ENCODE data around the gene TEX22.

TEX22 gene

DNA sequence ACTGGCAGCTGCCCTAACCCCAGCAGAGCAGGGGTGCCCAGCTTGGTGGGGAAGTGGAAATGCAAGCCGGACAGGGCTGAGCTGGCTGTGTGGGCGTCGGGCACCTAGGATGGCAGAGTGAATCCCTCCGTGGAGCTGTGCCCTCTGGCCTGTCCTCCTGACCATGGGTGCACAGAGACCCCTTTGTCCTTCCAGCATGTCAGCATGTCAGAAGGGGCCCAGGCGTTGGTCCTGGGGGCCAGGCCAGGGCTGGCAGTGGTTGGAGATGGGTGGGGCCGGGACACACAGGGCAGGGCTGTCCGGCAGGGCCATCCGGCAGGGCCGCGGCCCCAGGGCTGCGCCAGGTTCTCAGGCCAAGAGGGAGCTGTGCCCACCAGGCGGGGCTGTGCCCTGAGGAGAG is 8.8 kb upstream of the TEX22 start:
- no peak overlapping the region for H3K4me3 ChIP-seq (ENCODE audit: low read length)
- TF ChIP-seq, protein P1, sequence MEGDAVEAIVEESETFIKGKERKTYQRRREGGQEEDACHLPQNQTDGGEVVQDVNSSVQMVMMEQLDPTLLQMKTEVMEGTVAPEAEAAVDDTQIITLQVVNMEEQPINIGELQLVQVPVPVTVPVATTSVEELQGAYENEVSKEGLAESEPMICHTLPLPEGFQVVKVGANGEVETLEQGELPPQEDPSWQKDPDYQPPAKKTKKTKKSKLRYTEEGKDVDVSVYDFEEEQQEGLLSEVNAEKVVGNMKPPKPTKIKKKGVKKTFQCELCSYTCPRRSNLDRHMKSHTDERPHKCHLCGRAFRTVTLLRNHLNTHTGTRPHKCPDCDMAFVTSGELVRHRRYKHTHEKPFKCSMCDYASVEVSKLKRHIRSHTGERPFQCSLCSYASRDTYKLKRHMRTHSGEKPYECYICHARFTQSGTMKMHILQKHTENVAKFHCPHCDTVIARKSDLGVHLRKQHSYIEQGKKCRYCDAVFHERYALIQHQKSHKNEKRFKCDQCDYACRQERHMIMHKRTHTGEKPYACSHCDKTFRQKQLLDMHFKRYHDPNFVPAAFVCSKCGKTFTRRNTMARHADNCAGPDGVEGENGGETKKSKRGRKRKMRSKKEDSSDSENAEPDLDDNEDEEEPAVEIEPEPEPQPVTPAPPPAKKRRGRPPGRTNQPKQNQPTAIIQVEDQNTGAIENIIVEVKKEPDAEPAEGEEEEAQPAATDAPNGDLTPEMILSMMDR (IDR thresholded peaks at IDR 0.05; ENCODE audit: low read depth, low read length, poor library complexity, severe bottlenecking), result no peak
- TF ChIP-seq EZH2phosphoT487 (IDR thresholded peaks at IDR 0.05; ENCODE audit: borderline replicate concordance, low read length), result no peak
- H3K9me3 ChIP-seq (ENCODE audit: control insufficient read depth, insufficient read depth, low read length), result no peaks in the 10 kb centered on the region
- no peaks in the 10 kb centered on the region for H3K9me2 ChIP-seq (replicated peaks; ENCODE audit: control insufficient read depth, low read length)
- H4K20me1 ChIP-seq (ENCODE audit: control insufficient read depth, insufficient read depth, low read depth, low read length), result no peaks in the 10 kb centered on the region
- no peak overlapping the region for H3K27ac ChIP-seq (ENCODE audit: low read depth, low read length)
- H3K4me1 ChIP-seq (ENCODE audit: control insufficient read depth, low read length), result peaks cover 9% of the 10 kb centered on the region
- no peaks in the 10 kb centered on the region for H3K79me2 ChIP-seq (ENCODE audit: control insufficient read depth, low read length)
- no peaks in the 10 kb centered on the region for H3K27me3 ChIP-seq (ENCODE audit: control insufficient read depth, low read length)
- H3K4me2 ChIP-seq (ENCODE audit: low read length), result no peak overlapping the region
- H3K36me3 ChIP-seq (ENCODE audit: control insufficient read depth, low read length), result no peaks in the 10 kb centered on the region
- no peaks in the 10 kb centered on the region for H3F3A ChIP-seq (ENCODE audit: control insufficient read depth, insufficient read depth)

DNA sequence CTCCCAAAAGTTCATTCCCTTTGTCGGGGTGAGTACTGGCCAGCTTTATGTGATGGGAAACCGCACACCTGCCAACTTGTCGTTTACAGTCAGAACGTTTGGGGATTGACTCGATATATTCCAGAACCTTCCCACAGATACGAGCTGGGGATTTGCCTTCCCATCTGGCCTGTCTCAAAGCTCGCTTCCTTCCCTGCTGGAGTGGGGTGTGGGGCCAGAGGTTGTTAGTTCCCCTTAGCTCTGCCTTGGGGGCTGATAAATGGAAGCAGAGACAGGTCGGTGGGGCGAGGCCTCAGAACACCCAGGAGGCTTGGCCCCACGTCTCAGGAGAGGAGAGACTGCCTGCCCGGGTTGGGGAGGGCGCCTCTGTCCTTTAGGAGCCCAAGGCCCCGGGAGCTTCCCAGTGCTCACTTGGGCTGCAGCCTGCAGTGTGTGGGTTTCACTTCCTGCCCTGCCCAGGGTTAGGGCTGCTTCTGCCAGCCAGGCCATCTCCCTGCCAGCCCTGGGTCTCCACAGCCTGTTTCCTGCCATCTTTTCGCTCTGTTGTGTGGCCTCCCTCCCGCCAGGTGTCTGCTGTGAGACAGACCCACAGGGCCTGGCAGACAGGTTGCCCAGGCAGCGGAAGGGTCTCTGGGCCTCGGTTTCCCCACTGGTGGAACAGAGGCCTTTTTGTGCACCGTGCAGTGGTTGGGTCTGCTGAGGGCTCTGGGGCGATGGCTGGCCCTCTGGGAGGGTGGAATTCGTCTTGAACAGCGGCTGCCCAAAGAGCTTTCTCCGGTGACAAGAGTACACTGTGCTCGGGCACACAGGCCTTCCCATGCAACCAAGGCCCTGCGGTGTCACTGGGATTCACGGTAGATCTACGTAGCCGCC is 8.1 kb upstream of the TEX22 start:
- TF ChIP-seq, protein P1 (IDR thresholded peaks at IDR 0.05; ENCODE audit: low read depth, low read length, poor library complexity, severe bottlenecking), result no peak
- no peak for TF ChIP-seq EZH2phosphoT487 (IDR thresholded peaks at IDR 0.05; ENCODE audit: borderline replicate concordance, low read length)
- Histone ChIP-seq H3F3A (ENCODE audit: control insufficient read depth, insufficient read depth) (no peaks in the 10 kb centered on the region), H3K9me2 (replicated peaks; ENCODE audit: control insufficient read depth, low read length) (no peaks in the 10 kb centered on the region), H4K20me1 (ENCODE audit: control insufficient read depth, insufficient read depth, low read depth, low read length) (no peaks in the 10 kb centered on the region), H3K27me3 (ENCODE audit: control insufficient read depth, low read length) (no peaks in the 10 kb centered on the region), H3K4me1 (ENCODE audit: control insufficient read depth, low read length) (peaks cover 9% of the 10 kb centered on the region), H3K4me3 (ENCODE audit: low read length) (no peak overlapping the region), H3K4me2 (ENCODE audit: low read length) (no peak overlapping the region), H3K9me3 (ENCODE audit: control insufficient read depth, insufficient read depth, low read length) (no peaks in the 10 kb centered on the region), H3K27ac (ENCODE audit: low read depth, low read length) (no peak overlapping the region), H3K36me3 (ENCODE audit: control insufficient read depth, low read length) (no peaks in the 10 kb centered on the region), H3K79me2 (ENCODE audit: control insufficient read depth, low read length) (no peaks in the 10 kb centered on the region)

DNA sequence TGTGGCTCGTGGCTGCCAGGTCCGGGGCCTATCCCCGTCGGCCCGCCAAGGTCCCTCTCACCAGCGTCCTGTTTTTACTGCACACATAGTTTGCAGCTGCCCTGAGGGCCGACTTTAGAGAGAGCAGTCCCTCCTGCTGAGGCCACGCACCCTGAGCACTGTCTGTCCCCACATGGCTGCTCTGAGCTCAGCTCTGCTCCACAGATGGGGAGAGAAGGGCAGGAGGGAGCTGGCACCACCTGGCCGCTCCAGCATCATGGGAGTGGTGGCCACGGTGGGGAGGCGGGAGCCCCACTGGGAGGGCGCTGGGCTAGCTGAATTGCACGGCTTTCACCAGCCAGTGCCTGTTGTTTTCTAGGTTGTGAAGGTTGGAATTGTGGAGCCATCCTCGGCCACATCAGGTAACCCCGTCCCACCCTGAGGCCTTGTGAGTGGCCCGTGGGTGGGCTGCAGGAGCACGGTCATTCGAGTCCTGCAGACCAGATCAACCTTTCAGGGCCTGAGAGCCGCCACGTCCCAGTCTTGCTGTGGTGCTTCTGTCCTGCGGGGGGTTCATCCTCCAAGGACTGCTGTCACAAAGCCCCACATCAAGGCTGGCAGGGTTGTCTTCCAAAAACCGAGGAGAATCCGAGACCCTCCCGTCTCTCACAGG is 7.4 kb upstream of the TEX22 start:
- Histone ChIP-seq H3K27me3 (ENCODE audit: control insufficient read depth, low read length) (no peaks in the 10 kb centered on the region), H4K20me1 (ENCODE audit: control insufficient read depth, insufficient read depth, low read depth, low read length) (no peaks in the 10 kb centered on the region), H3K9me3 (ENCODE audit: control insufficient read depth, insufficient read depth, low read length) (no peaks in the 10 kb centered on the region), H3K4me3 (ENCODE audit: low read length) (no peak overlapping the region), H3K36me3 (ENCODE audit: control insufficient read depth, low read length) (no peaks in the 10 kb centered on the region), H3K4me2 (ENCODE audit: low read length) (no peak overlapping the region), H3K79me2 (ENCODE audit: control insufficient read depth, low read length) (no peaks in the 10 kb centered on the region), H3K27ac (ENCODE audit: low read depth, low read length) (no peak overlapping the region), H3K9me2 (replicated peaks; ENCODE audit: control insufficient read depth, low read length) (no peaks in the 10 kb centered on the region), H3K4me1 (ENCODE audit: control insufficient read depth, low read length) (peaks cover 9% of the 10 kb centered on the region), H3F3A (ENCODE audit: control insufficient read depth, insufficient read depth) (no peaks in the 10 kb centered on the region)
- no peak for TF ChIP-seq EZH2phosphoT487 (IDR thresholded peaks at IDR 0.05; ENCODE audit: borderline replicate concordance, low read length)
- TF ChIP-seq, protein P1 (IDR thresholded peaks at IDR 0.05; ENCODE audit: low read depth, low read length, poor library complexity, severe bottlenecking), result no peak
